A549 (cell line): Measurements from ENCODE around the gene CRYZL1. TPM values are rescaled to one million over a fixed set of nuclear protein-coding genes. Genes with fewer than 3 reads are reported as not detected.

Experiments
- ATAC-seq, 2 experiments: fragments of 200-7000 bp in 1 of 2; fragments of >200 bp in 1 of 2; cut with Nextera tagmentation in 1 of 2; cut with Tn5 transposase in 1 of 2; 3 replicates each; pipeline versions ENCODE4 v1.8.0 to v1.9.1; 2018 to 2020; ENCODE audit warnings: mild to moderate bottlenecking in 1 of 2, moderate library complexity in 1 of 2
- CTCF ChIA-PET: fragments of 300-600 bp; sonication (Branson Sonifier 250); formaldehyde crosslinking; extraction: SDS; loops from one replicate; lab custom pipeline; 2021; ENCODE audit warnings: antibody characterized with exemption, inconsistent platforms; lab: Yijun Ruan, JAX
- POLR2A ChIA-PET: fragments of 350-600 bp; formaldehyde crosslinking; extraction: SDS; loops from one replicate; lab custom pipeline; 2021; ENCODE audit warnings: antibody characterized with exemption, inconsistent platforms; lab: Yijun Ruan, JAX
- DNase-seq, 2 experiments: peaks; one replicate each; pipeline versions ENCODE4 v3.0.0 to v3.0.0-alpha.2; 2011 to 2016; ENCODE audit warnings: low read depth in 1 of 2, low spot score in 1 of 2
- FAIRE-seq: peaks from 2 replicates; lab custom pipeline; 2011; peaks lifted over from hg19 to GRCh38; lab: Jason Lieb, UNC
- H3K27ac ChIP-seq, 2 experiments: fragments of >200 bp; sonication (Bioruptor Twin); formaldehyde crosslinking; 3 replicates each; pipeline ENCODE4 v1.5.1; 2016 to 2017
- H3K4me1 ChIP-seq: fragments of >200 bp; sonication (Bioruptor Twin); formaldehyde crosslinking; 3 replicates; pipeline ENCODE4 v1.6.1; 2016
- H3K4me2 ChIP-seq: fragments of >200 bp; sonication (Bioruptor Twin); formaldehyde crosslinking; 3 replicates; pipeline ENCODE4 v1.6.1; 2016
- H3K4me3 ChIP-seq: fragments of >200 bp; sonication (Bioruptor Twin); formaldehyde crosslinking; 3 replicates; pipeline ENCODE4 v1.5.1; 2016
- H3K9me3 ChIP-seq: fragments of >200 bp; sonication (Bioruptor Twin); formaldehyde crosslinking; 3 replicates; pipeline ENCODE4 v1.6.1; 2016
- ATOH8 ChIP-seq: fragments of 250-450 bp; sonication (Bioruptor Pico); IDR thresholded peaks from 2 replicates; pipeline ENCODE4 v1.5.0; 2020; ENCODE audit warnings: low read depth, mild to moderate bottlenecking, moderate library complexity
- BCL3 ChIP-seq: fragments of >200 bp; sonication (Bioruptor Twin); formaldehyde crosslinking; IDR thresholded peaks from 3 replicates; pipeline ENCODE4 v1.6.1; 2016
- CBX2 ChIP-seq: fragments of 200-600 bp; sonication (generic); IDR thresholded peaks from 2 replicates; pipeline ENCODE4 v1.6.1; 2016; ENCODE audit warnings: low read depth, mild to moderate bottlenecking, borderline replicate concordance
- CHD2 ChIP-seq: fragments of 150-350 bp; IDR thresholded peaks from 2 replicates; pipeline ENCODE4 v1.6.1; 2014; ENCODE audit warnings: low read length; ENCODE audit not compliant: partially characterized antibody
- EHF ChIP-seq: fragments of 250-450 bp; sonication (Bioruptor Pico); IDR thresholded peaks from 2 replicates; pipeline ENCODE4 v1.5.0; 2020; ENCODE audit warnings: mild to moderate bottlenecking
- ESRRA ChIP-seq: fragments of 150-350 bp; IDR thresholded peaks from 2 replicates; pipeline ENCODE4 v1.6.1; 2014; ENCODE audit warnings: mild to moderate bottlenecking, low read length, borderline replicate concordance
- FOSB ChIP-seq: fragments of 250-450 bp; sonication (Bioruptor Pico); IDR thresholded peaks from 2 replicates; pipeline ENCODE4 v1.5.0; 2020; ENCODE audit warnings: mild to moderate bottlenecking, moderate library complexity
- FOSL2 ChIP-seq, 2 experiments: fragments of 450-650 bp in 1 of 2; fragments of >200 bp in 1 of 2; sonication (Bioruptor Twin) in 1 of 2; formaldehyde crosslinking; IDR thresholded peaks; 2 replicates each; pipeline versions ENCODE4 v1.5.0 to v1.6.1; 2016 to 2020; ENCODE audit warnings: mild to moderate bottlenecking in 1 of 2, moderate library complexity in 1 of 2
- FOXS1 ChIP-seq: fragments of 250-450 bp; sonication (Bioruptor Pico); IDR thresholded peaks from 2 replicates; pipeline ENCODE4 v1.5.0; 2020; ENCODE audit warnings: mild to moderate bottlenecking, moderate library complexity
- GATA3 ChIP-seq: IDR thresholded peaks from 2 replicates; pipeline ENCODE4 v1.6.1; 2012; ENCODE audit warnings: borderline replicate concordance
- HDAC2 ChIP-seq: fragments of 200-600 bp; sonication (generic); IDR thresholded peaks from 2 replicates; pipeline ENCODE4 v1.6.1; 2016
- HES2 ChIP-seq: fragments of >200 bp; sonication (Bioruptor Twin); formaldehyde crosslinking; IDR thresholded peaks from 2 replicates; pipeline ENCODE4 v1.6.1; 2016
- HEYL ChIP-seq: fragments of 250-450 bp; sonication (Bioruptor Pico); IDR thresholded peaks from 2 replicates; pipeline ENCODE4 v1.8.0; 2021; ENCODE audit warnings: mild to moderate bottlenecking, moderate library complexity
- HMGXB4 ChIP-seq: fragments of 250-450 bp; sonication (Bioruptor Pico); IDR thresholded peaks from 2 replicates; pipeline ENCODE4 v1.5.0; 2021; ENCODE audit warnings: mild to moderate bottlenecking, moderate library complexity, borderline replicate concordance
- HOXA7 ChIP-seq: fragments of 250-450 bp; sonication (Bioruptor Pico); IDR thresholded peaks from 2 replicates; pipeline ENCODE4 v1.5.0; 2020; ENCODE audit warnings: mild to moderate bottlenecking, moderate library complexity
- HOXB13 ChIP-seq: fragments of 250-450 bp; sonication (Bioruptor Pico); IDR thresholded peaks from 2 replicates; pipeline ENCODE4 v1.5.0; 2020; ENCODE audit warnings: low read depth, mild to moderate bottlenecking, moderate library complexity
- HOXB5 ChIP-seq: fragments of 250-450 bp; sonication (Bioruptor Pico); IDR thresholded peaks from 2 replicates; pipeline ENCODE4 v1.5.0; 2020; ENCODE audit warnings: mild to moderate bottlenecking, moderate library complexity
- JUN ChIP-seq, 2 experiments: fragments of >200 bp; sonication (Bioruptor Twin); formaldehyde crosslinking; IDR thresholded peaks; 2 replicates in 1 of 2; 3 replicates in 1 of 2; pipeline ENCODE4 v1.6.1; 2016 to 2017
- JUNB ChIP-seq: fragments of >200 bp; sonication (Bioruptor Twin); formaldehyde crosslinking; IDR thresholded peaks from 2 replicates; pipeline ENCODE4 v1.6.1; 2016
- KDM1A ChIP-seq: fragments of 200-600 bp; sonication (generic); IDR thresholded peaks from 2 replicates; pipeline ENCODE4 v1.6.1; 2016; ENCODE audit warnings: low read depth, mild to moderate bottlenecking
- MAZ ChIP-seq: fragments of 150-350 bp; IDR thresholded peaks from 2 replicates; pipeline ENCODE4 v1.6.1; 2014; ENCODE audit warnings: antibody characterized with exemption, low read depth, low read length, borderline replicate concordance
- NFE2L2 ChIP-seq: fragments of 150-350 bp; conservative IDR thresholded peaks from 2 replicates; pipeline ENCODE4 v1.6.1; 2014; ENCODE audit warnings: low read length
- NR3C1 ChIP-seq: fragments of >200 bp; sonication (Bioruptor Twin); formaldehyde crosslinking; IDR thresholded peaks from 3 replicates; pipeline ENCODE4 v1.6.1; 2017
- PHF8 ChIP-seq: fragments of 200-600 bp; sonication (generic); IDR thresholded peaks from 2 replicates; pipeline ENCODE4 v1.6.1; 2016; ENCODE audit warnings: low read depth, mild to moderate bottlenecking, antibody characterized with exemption, moderate library complexity, borderline replicate concordance
- POLR2AphosphoS2 ChIP-seq: conservative IDR thresholded peaks from 2 replicates; pipeline ENCODE4 v1.6.1; 2012; ENCODE audit warnings: low read length, improper control_type of control experiment, inconsistent platforms
- RAD21 ChIP-seq, 2 experiments: fragments of >200 bp in 1 of 2; sonication (Bioruptor Twin) in 1 of 2; formaldehyde crosslinking in 1 of 2; IDR thresholded peaks in 1 of 2; conservative IDR thresholded peaks in 1 of 2; 2 replicates in 1 of 2; 3 replicates in 1 of 2; pipeline ENCODE4 v1.6.1; 2012 to 2018; ENCODE audit warnings: inconsistent platforms in 1 of 2
- RCOR1 ChIP-seq: fragments of 150-350 bp; IDR thresholded peaks from 2 replicates; pipeline ENCODE4 v1.6.1; 2014; ENCODE audit warnings: antibody characterized with exemption, low read length, low read depth
- ZNF302 ChIP-seq: fragments of 250-450 bp; sonication (Bioruptor Pico); IDR thresholded peaks from 2 replicates; pipeline ENCODE4 v1.9.0; 2021; ENCODE audit warnings: inconsistent platforms, mild to moderate bottlenecking, moderate library complexity
- WGBS: methylation state at CpG from one replicate; pipeline ENCODE4 v1.1.6; 2017; ENCODE audit errors: missing lambda C conversion rate; 5-methylcytosine and 5-hydroxymethylcytosine counted together
- polyA plus RNA-seq, 4 experiments: library from polyadenylated mRNA; depleted of rRNA in 3 of 4; stranded (reverse); fragments of >200 nt; fragmentation: RNase III in 1 of 4; extraction: RNeasy Plus Mini Kit Qiagen cat#74134 plus additional on column Dnase treatment in 1 of 4; gene quantifications; 2 replicates in 3 of 4; 3 replicates in 1 of 4; pipeline ENCODE4 v1.2.3, GENCODE V29; 2011 to 2017
- TF ChIP-seq, protein P1 (sequence below): IDR thresholded peaks from 2 replicates; pipeline ENCODE4 v1.6.1; 2012
- TF ChIP-seq, protein P2 (sequence below): IDR thresholded peaks from 2 replicates; pipeline ENCODE4 v1.6.1; 2012; ENCODE audit warnings: low read depth, borderline replicate concordance
- TF ChIP-seq, protein P3 (sequence below): IDR thresholded peaks from 2 replicates; pipeline ENCODE4 v1.6.1; 2012

Gene CRYZL1
- polyA plus RNA-seq, 2 of the 4 experiments (the other 2 are of a cell fraction), result 15.2 to 38.9 TPM

GRCh38 chr21:33567914-33568313, 73.6 kb downstream of the CRYZL1 start:
- no peak for FAIRE-seq
- 90% methylated on average over 6 of the region's 6 CpGs for WGBS

DNA sequence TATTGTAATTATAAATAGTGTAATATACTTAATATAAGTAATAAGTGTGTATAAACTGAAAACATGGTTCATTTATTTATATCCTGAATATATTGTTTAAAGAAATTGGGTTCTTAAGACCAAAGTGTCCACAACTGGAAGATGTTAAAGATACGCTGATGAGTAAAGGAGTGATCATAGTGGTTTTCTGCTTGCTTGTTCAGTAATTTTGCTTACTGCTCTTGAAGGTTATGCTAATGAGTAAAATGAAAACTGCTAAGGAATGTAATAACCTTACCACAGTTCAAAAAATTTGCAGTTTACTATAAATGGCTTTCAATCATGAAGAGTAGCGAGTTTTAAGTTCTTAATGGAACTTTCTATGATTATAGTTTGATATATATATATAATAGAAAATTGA, 75.0 kb downstream of the CRYZL1 start:
- no peaks in the 10 kb centered on the region for H3K9me3 ChIP-seq
- CTCF ChIA-PET, result interaction anchor here (1.2 kb wide), 1 partner anchor 39 kb away, joined by 3 read pairs; no protein-coding TSS in a partner anchor
- WGBS, result 93% methylated on average over 2 of the region's 2 CpGs
- FAIRE-seq (no peak), DNase-seq (no peak), ATAC-seq (no peak)
- no peak overlapping the region for H3K4me2 ChIP-seq
- no peak overlapping the region for H3K4me3 ChIP-seq
- H3K4me1 ChIP-seq, result no peaks in the 10 kb centered on the region
- POLR2A ChIA-PET, result no interaction called here
- H3K27ac ChIP-seq, result no peak overlapping the region
- no peak for TF ChIP-seq MAZ
- TF ChIP-seq POLR2AphosphoS2, result no peak
- no peak for TF ChIP-seq HOXB5 (CRISPR knock-in tag)
- no peak for TF ChIP-seq JUN (IDR thresholded peaks at IDR 0.05)
- TF ChIP-seq HOXA7 (CRISPR knock-in tag), result no peak
- TF ChIP-seq NR3C1, result no peak
- TF ChIP-seq HOXB13 (CRISPR knock-in tag), result no peak
- TF ChIP-seq RAD21 (conservative IDR thresholded peaks at IDR 0.05 in 1 of 2, IDR thresholded peaks at IDR 0.05 in 1 of 2), result no peak
- TF ChIP-seq, protein P1, sequence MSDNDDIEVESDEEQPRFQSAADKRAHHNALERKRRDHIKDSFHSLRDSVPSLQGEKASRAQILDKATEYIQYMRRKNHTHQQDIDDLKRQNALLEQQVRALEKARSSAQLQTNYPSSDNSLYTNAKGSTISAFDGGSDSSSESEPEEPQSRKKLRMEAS, result no peak
- no peak for TF ChIP-seq CHD2
- TF ChIP-seq RCOR1, result no peak
- no peak for TF ChIP-seq FOSL2 (IDR thresholded peaks at IDR 0.05)
- TF ChIP-seq FOSL2 (CRISPR knock-in tag; IDR thresholded peaks at IDR 0.05), result no peak
- TF ChIP-seq NFE2L2, result no peak
- no peak for TF ChIP-seq CBX2
- TF ChIP-seq ATOH8, result no peak
- no peak for TF ChIP-seq EHF (CRISPR knock-in tag)
- no peak for TF ChIP-seq PHF8
- TF ChIP-seq HEYL (CRISPR knock-in tag), result no peak
- TF ChIP-seq HMGXB4 (CRISPR knock-in tag), result no peak

More at GRCh38 chr21:33567914-33568313, 73.6 kb downstream of the CRYZL1 start:
- no peak overlapping the region for H3K4me3 ChIP-seq
- H3K27ac ChIP-seq, result no peak overlapping the region
- ATAC-seq (no peak), DNase-seq (no peak)
- ChIA-PET POLR2A (interaction anchor here (0.8 kb wide), 1 partner anchor 21 kb away, joined by 3 read pairs; the partner anchor contains the start of gene DONSON), CTCF (no interaction called here)
- TF ChIP-seq FOXS1 (CRISPR knock-in tag) (no peak), EHF (CRISPR knock-in tag) (no peak), FOSB (CRISPR knock-in tag) (no peak), RCOR1 (no peak), JUNB (no peak), HES2 (no peak), BCL3 (no peak), FOSL2 (IDR thresholded peaks at IDR 0.05) (no peak), FOSL2 (CRISPR knock-in tag; IDR thresholded peaks at IDR 0.05) (no peak), POLR2AphosphoS2 (no peak), HDAC2 (no peak), ESRRA (no peak), KDM1A (no peak), HOXB13 (CRISPR knock-in tag) (no peak), ZNF302 (CRISPR knock-in tag) (no peak), GATA3 (no peak), RAD21 (conservative IDR thresholded peaks at IDR 0.05 in 1 of 2, IDR thresholded peaks at IDR 0.05 in 1 of 2) (no peak)
- TF ChIP-seq, protein P2, sequence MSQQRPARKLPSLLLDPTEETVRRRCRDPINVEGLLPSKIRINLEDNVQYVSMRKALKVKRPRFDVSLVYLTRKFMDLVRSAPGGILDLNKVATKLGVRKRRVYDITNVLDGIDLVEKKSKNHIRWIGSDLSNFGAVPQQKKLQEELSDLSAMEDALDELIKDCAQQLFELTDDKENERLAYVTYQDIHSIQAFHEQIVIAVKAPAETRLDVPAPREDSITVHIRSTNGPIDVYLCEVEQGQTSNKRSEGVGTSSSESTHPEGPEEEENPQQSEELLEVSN, result no peak
- TF ChIP-seq, protein P3, sequence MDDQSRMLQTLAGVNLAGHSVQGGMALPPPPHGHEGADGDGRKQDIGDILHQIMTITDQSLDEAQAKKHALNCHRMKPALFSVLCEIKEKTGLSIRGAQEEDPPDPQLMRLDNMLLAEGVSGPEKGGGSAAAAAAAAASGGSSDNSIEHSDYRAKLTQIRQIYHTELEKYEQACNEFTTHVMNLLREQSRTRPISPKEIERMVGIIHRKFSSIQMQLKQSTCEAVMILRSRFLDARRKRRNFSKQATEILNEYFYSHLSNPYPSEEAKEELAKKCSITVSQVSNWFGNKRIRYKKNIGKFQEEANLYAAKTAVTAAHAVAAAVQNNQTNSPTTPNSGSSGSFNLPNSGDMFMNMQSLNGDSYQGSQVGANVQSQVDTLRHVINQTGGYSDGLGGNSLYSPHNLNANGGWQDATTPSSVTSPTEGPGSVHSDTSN, result no peak
- TF ChIP-seq, protein P1, result no peak
- no peak overlapping the region for H3K4me2 ChIP-seq
- no peaks in the 10 kb centered on the region for H3K9me3 ChIP-seq
- no peaks in the 10 kb centered on the region for H3K4me1 ChIP-seq
